ENCODE results near the gene SIRT5.

DNA sequence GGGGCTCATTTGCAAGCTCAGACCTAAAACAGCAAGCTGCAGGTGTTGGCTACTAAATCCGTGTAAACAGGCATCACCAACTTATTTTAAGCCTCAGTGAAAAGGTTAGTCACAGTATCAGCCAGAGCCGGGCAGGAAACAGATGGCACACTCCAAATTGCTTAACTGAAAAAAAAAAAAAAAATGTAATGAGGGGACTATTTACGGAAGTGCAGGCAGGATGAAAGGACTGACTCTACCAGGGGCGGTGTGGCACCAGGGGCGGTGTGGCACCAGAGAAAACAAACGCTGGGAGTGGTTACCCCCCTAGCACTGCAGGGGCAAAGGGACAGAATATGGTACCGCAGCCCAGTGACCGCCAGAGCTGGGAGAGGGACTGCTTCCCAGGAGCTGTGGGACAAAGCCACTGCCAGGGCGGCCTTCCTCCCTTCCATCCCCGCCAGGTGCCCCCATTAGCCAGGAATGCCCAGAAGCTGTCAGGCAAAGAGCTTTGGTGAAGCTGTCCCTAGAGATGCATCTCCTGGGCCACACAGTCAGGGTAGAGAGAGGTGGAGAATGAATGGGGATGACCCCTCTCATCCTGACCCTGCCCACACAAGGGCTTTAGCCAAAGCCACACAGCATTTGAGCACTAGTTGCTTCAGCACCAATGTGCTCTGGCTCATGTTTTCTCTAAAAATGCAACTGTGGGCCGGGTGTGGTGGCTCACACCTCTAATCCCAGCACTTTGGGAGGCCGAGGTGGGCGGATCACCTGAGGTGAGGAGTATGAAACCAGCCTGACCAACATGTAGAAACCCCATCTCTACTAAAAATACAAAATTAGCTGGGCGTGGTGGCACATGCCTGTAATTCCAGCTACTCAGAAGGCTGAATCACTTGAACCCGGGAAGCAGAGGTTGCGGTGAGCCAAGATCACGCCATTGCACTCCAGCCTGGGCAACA lies 47.4 kb upstream of the SIRT5 start:
- TF ChIP-seq, protein P1, sequence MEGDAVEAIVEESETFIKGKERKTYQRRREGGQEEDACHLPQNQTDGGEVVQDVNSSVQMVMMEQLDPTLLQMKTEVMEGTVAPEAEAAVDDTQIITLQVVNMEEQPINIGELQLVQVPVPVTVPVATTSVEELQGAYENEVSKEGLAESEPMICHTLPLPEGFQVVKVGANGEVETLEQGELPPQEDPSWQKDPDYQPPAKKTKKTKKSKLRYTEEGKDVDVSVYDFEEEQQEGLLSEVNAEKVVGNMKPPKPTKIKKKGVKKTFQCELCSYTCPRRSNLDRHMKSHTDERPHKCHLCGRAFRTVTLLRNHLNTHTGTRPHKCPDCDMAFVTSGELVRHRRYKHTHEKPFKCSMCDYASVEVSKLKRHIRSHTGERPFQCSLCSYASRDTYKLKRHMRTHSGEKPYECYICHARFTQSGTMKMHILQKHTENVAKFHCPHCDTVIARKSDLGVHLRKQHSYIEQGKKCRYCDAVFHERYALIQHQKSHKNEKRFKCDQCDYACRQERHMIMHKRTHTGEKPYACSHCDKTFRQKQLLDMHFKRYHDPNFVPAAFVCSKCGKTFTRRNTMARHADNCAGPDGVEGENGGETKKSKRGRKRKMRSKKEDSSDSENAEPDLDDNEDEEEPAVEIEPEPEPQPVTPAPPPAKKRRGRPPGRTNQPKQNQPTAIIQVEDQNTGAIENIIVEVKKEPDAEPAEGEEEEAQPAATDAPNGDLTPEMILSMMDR (IDR thresholded peaks at IDR 0.05; ENCODE audit: low read depth, low read length): no peak
- no peak for TF ChIP-seq EZH2phosphoT487 (IDR thresholded peaks at IDR 0.05; ENCODE audit: low read depth)

All from OCI-LY3 (cell line).